H1 (cell line): ENCODE results near the gene JAKMIP3.

Experiments
- POLR2A ChIP-seq, 2 experiments: IDR thresholded peaks; 1 replicate in 1 of 2; 2 replicates in 1 of 2; pipeline ENCODE4 v1.6.1; 2011; ENCODE audit warnings: low read depth in 2 of 2, low read length in 2 of 2, mild to moderate bottlenecking in 2 of 2; ENCODE audit errors: control extremely low read depth in 1 of 2
- SP1 ChIP-seq: IDR thresholded peaks from 2 replicates; pipeline ENCODE4 v1.6.1; 2011; ENCODE audit warnings: low read depth, low read length
- ZNF274 ChIP-seq: IDR thresholded peaks from 2 replicates; pipeline ENCODE4 v1.7.0; 2012; ENCODE audit warnings: low read length, borderline replicate concordance; ENCODE audit errors: extremely low read depth
- TF ChIP-seq, protein P1 (sequence below), 3 experiments: IDR thresholded peaks; 1 replicate in 2 of 3; 2 replicates in 1 of 3; pipeline versions ENCODE4 v1.5.1 to v1.6.1; 2011; ENCODE audit warnings: low read length in 3 of 3, mild to moderate bottlenecking in 3 of 3, inconsistent platforms in 2 of 3, low read depth in 1 of 3, moderate library complexity in 1 of 3; ENCODE audit not compliant: insufficient read depth in 1 of 3; ENCODE audit errors: control extremely low read depth in 1 of 3

DNA sequence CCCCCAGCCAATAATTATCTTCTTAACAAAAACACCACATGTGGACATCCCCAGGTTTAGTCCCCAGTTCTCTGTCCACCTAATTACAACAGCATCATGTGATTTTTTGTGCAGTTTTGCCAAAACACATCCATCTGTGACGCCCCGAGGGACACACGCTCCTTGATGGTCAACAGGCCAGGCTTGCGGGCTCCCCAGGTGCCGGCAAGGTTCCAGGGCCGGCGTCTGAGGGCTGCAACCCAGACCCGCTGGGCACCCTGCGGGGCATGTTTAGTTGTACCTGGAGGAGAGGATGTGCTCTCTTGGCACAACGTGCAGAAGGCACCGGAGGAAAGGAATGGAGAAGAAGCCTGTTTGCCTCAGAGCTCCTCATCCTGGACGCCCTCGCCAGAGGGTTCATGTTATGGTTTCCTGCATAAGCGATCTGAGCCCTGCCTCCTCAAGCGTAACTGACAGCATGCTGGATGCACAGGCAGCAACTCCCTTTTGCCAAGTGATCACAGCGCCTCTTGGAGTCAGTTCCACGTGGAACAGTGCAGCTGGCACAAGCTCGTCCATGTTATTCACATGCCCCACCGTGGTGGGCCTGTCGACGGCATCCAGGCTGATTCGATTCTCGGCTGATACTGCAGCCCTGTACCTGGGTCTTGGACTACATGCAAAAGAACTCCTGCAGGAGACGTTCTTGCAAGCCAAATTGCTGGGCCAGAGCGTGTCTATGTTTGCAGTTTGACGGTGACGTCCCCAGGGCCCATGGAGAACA, 41.6 kb downstream of the JAKMIP3 start:
- TF ChIP-seq, protein P1, sequence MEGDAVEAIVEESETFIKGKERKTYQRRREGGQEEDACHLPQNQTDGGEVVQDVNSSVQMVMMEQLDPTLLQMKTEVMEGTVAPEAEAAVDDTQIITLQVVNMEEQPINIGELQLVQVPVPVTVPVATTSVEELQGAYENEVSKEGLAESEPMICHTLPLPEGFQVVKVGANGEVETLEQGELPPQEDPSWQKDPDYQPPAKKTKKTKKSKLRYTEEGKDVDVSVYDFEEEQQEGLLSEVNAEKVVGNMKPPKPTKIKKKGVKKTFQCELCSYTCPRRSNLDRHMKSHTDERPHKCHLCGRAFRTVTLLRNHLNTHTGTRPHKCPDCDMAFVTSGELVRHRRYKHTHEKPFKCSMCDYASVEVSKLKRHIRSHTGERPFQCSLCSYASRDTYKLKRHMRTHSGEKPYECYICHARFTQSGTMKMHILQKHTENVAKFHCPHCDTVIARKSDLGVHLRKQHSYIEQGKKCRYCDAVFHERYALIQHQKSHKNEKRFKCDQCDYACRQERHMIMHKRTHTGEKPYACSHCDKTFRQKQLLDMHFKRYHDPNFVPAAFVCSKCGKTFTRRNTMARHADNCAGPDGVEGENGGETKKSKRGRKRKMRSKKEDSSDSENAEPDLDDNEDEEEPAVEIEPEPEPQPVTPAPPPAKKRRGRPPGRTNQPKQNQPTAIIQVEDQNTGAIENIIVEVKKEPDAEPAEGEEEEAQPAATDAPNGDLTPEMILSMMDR (IDR thresholded peaks at IDR 0.05; ENCODE audit: control extremely low read depth in 1 of 3, insufficient read depth in 1 of 3, low read depth in 1 of 3, low read length in 3 of 3), result no peak
- TF ChIP-seq SP1 (no peak), ZNF274 (no peak), POLR2A (IDR thresholded peaks at IDR 0.05; ENCODE audit: control extremely low read depth in 1 of 2, low read depth in 2 of 2, low read length in 2 of 2) (no peak)
